Measurements from ENCODE around the gene SLC7A8. TPM values are rescaled to one million over a fixed set of nuclear protein-coding genes. Genes with fewer than 3 reads are reported as not detected.

The SLC7A8 gene
- total RNA-seq, 4 donors from 2014 or later = 45.2 to 67.7 (median 53.2) TPM

DNA sequence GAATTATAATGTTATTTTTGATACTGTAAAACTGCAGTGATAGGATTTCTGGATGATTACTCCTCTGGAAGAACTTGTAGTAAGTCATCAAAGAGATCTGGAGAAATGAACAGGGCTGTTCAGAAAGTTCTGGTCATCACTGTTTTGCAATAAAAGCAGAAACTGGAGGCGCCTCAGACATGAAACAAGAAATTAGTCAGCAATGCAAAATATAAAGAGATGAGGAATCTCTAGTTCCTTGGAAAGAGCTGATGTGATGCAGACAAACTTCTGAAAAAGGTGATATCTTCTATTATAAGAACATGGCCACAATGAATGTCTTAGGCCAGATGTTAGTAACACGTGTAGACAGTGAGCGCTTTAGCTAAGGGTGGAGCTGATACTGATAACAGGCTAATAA is 98.0 kb downstream of the SLC7A8 start:
- Histone ChIP-seq H3K36me3 (peaks cover 95% of the 10 kb centered on the region), H3K27ac (no peak overlapping the region)

DNA sequence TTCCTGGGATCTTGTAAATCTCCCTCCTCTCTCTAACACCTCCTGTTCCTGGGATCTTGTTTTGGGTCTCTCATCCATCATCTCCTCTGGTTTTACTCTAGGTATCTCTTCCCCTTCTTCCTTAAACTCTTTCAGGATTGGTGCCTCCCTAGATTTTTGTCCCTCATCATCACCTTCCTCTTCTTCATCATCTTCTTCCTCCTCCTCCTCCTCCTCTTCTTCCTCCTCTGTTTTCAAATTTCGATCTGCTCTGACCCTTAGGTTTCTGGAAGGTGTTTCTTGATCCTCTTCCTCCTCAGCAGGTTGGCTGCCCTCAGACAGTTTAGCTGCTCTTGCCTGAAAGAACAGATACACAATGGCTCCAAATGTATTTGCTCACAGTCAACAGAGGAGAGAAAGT is 103.0 kb downstream of the SLC7A8 start:
- 87% methylated on average over 1 of the region's 1 CpG for WGBS

More for the DNA sequence above, 98.0 kb downstream of the SLC7A8 start:
- no peak overlapping the region for H3K4me3 ChIP-seq
- TF ChIP-seq POLR2AphosphoS5 (IDR thresholded peaks at IDR 0.05) = no peak
- no peak for TF ChIP-seq POLR2A (IDR thresholded peaks at IDR 0.05)
- TF ChIP-seq, protein P1, sequence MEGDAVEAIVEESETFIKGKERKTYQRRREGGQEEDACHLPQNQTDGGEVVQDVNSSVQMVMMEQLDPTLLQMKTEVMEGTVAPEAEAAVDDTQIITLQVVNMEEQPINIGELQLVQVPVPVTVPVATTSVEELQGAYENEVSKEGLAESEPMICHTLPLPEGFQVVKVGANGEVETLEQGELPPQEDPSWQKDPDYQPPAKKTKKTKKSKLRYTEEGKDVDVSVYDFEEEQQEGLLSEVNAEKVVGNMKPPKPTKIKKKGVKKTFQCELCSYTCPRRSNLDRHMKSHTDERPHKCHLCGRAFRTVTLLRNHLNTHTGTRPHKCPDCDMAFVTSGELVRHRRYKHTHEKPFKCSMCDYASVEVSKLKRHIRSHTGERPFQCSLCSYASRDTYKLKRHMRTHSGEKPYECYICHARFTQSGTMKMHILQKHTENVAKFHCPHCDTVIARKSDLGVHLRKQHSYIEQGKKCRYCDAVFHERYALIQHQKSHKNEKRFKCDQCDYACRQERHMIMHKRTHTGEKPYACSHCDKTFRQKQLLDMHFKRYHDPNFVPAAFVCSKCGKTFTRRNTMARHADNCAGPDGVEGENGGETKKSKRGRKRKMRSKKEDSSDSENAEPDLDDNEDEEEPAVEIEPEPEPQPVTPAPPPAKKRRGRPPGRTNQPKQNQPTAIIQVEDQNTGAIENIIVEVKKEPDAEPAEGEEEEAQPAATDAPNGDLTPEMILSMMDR (IDR thresholded peaks at IDR 0.05) = no peak
- no peak for TF ChIP-seq EP300 (IDR thresholded peaks at IDR 0.05)
- no peaks in the 10 kb centered on the region for H3K9me3 ChIP-seq
- WGBS = 81% methylated on average over 3 of the region's 3 CpGs
- no peaks in the 10 kb centered on the region for H3K27me3 ChIP-seq
- no peaks in the 10 kb centered on the region for H3K4me1 ChIP-seq
- DNase-seq (ENCODE audit: low spot score in 2 of 2) = no peak

DNA sequence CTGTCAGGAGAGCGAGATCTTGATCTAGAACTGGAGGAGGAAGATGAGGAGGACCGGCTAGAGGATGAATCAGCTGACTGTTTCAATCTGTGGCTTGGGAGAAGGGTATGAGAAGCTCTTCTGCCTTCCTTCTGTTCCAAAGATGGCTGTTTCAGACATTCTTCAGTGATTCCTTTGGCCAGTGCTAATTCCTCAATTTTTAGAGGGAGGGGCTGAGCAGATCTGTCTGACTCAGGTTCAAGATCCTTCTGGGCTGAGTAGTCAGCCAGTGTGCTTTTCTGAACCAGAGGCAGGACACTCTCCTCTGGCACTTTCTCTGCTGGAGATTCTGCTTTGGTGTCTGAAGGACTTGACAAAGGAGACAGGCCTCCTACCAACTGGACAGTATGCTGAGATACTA is 103.7 kb downstream of the SLC7A8 start:
- WGBS = 81% methylated on average over 2 of the region's 2 CpGs
- TF ChIP-seq, protein P1 (IDR thresholded peaks at IDR 0.05) = no peak
- TF ChIP-seq POLR2AphosphoS5 (IDR thresholded peaks at IDR 0.05) = no peak
- TF ChIP-seq POLR2A (IDR thresholded peaks at IDR 0.05) = no peak
- TF ChIP-seq EP300 (IDR thresholded peaks at IDR 0.05) = no peak
- H3K9me3 ChIP-seq = no peaks in the 10 kb centered on the region
- peaks cover 90% of the 10 kb centered on the region for H3K36me3 ChIP-seq
- DNase-seq (ENCODE audit: low spot score in 2 of 2) = no peak
- no peaks in the 10 kb centered on the region for H3K27me3 ChIP-seq
- H3K27ac ChIP-seq = peak overlapping the region; percentile 43
- H3K4me3 ChIP-seq = no peak overlapping the region
- peaks cover 27% of the 10 kb centered on the region for H3K4me1 ChIP-seq

More for the DNA sequence above, 103.0 kb downstream of the SLC7A8 start:
- TF ChIP-seq EP300 (IDR thresholded peaks at IDR 0.05) = no peak
- TF ChIP-seq POLR2AphosphoS5 (IDR thresholded peaks at IDR 0.05) = no peak
- TF ChIP-seq, protein P1 (IDR thresholded peaks at IDR 0.05) = no peak
- TF ChIP-seq POLR2A (IDR thresholded peaks at IDR 0.05) = no peak
- Histone ChIP-seq H3K27ac (no peak overlapping the region), H3K27me3 (no peaks in the 10 kb centered on the region), H3K4me3 (no peak overlapping the region), H3K9me3 (no peaks in the 10 kb centered on the region), H3K4me1 (peaks cover 27% of the 10 kb centered on the region), H3K36me3 (peaks cover 95% of the 10 kb centered on the region)
- no peak for DNase-seq (ENCODE audit: low spot score in 2 of 2)

DNA sequence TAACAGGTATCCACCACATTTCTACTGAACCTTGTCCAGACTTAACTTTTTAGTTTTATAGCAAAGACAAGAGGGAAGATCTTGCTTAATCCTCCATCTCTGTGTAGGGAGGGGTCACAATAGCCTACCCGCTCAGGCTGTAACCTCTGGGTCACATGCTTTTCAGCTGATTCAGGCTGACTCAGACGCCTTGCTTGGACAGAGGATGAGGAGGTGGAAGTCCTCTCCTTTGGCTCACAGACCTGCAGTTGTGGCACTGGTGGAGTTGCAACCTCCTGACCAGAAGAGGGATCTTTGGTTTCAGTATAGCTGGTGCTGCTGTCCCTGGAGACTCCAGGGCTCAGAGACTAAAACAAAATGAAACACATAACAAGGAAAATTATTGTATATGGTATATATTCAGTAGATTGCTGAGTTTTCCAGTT is 104.8 kb downstream of the SLC7A8 start:
- H3K27ac ChIP-seq = peak overlapping the region; percentile 76
- H3K36me3 ChIP-seq = peaks cover 85% of the 10 kb centered on the region
- no peak for TF ChIP-seq POLR2AphosphoS5 (IDR thresholded peaks at IDR 0.05)
- TF ChIP-seq POLR2A (IDR thresholded peaks at IDR 0.05) = no peak
- TF ChIP-seq, protein P1 (IDR thresholded peaks at IDR 0.05) = no peak
- no peak for TF ChIP-seq EP300 (IDR thresholded peaks at IDR 0.05)
- no peak overlapping the region for H3K4me3 ChIP-seq
- 28% methylated on average over 2 of the region's 2 CpGs for WGBS
- H3K4me1 ChIP-seq = peaks cover 27% of the 10 kb centered on the region
- DNase-seq (ENCODE audit: low spot score in 2 of 2) = peak in 1 of 2 donors; percentile 89
- H3K9me3 ChIP-seq = no peaks in the 10 kb centered on the region
- H3K27me3 ChIP-seq = no peaks in the 10 kb centered on the region

DNA sequence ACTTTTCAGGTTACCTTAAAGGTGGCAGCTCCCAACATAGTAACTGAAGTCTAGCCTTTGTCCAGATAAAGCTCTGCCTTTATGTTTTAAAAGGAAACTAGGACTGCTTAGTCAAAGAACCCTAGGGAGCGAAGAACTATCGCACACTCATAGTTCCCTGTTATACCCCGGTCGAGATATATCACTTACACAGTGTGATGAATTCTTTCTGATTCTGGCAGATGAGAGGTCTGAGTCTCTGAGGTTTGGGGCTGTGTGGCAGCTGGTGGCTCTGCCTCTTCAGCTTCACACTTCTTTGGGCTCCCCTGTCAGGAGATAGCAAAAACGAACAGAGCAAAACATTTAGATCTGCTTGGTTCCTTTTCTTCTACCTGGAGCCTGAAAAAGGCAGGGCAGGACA is 105.5 kb downstream of the SLC7A8 start:
- Histone ChIP-seq H3K4me3 (no peak overlapping the region), H3K9me3 (no peaks in the 10 kb centered on the region), H3K27me3 (no peaks in the 10 kb centered on the region), H3K4me1 (peaks cover 27% of the 10 kb centered on the region), H3K27ac (peak overlapping the region; percentile 72), H3K36me3 (peaks cover 85% of the 10 kb centered on the region)
- WGBS = 84% methylated on average over 5 of the region's 5 CpGs
- DNase-seq (ENCODE audit: low spot score in 2 of 2) = no peak
- TF ChIP-seq POLR2A (IDR thresholded peaks at IDR 0.05) (no peak), EP300 (IDR thresholded peaks at IDR 0.05) (no peak), POLR2AphosphoS5 (IDR thresholded peaks at IDR 0.05) (no peak)
- TF ChIP-seq, protein P1 (IDR thresholded peaks at IDR 0.05) = no peak

Data from suprapubic skin (tissue), 4 donors.